Upper lobe of right lung (tissue), 1 donor: Measurements from ENCODE around the gene MLIP. TPM values are rescaled to one million over a fixed set of nuclear protein-coding genes. Genes with fewer than 3 reads are reported as not detected.

Source experiments
- ATAC-seq: fragments of 200-7000 bp; cut with Tn5 transposase; one replicate; pipeline ENCODE4 v1.9.1; 2020; ENCODE audit warnings: mild to moderate bottlenecking, moderate library complexity
- DNase-seq: peaks from one replicate; pipeline ENCODE4 v3.0.0-alpha.2; 2020
- H3K27ac ChIP-seq: fragments of 200-600 bp; one replicate; pipeline ENCODE4 v1.8.0; 2022
- H3K27me3 ChIP-seq: fragments of 200-600 bp; one replicate; pipeline ENCODE4 v1.8.0; 2022; ENCODE audit warnings: mild to moderate bottlenecking
- H3K36me3 ChIP-seq: fragments of 200-600 bp; one replicate; pipeline ENCODE4 v1.8.0; 2022
- H3K4me1 ChIP-seq: fragments of 200-600 bp; one replicate; pipeline ENCODE4 v1.8.0; 2022
- H3K4me3 ChIP-seq: fragments of 200-600 bp; one replicate; pipeline ENCODE4 v1.8.0; 2022; ENCODE audit warnings: mild to moderate bottlenecking
- H3K9me3 ChIP-seq: fragments of 200-600 bp; one replicate; pipeline ENCODE4 v1.8.0; 2022
- intact Hi-C: fragments of 100-400 bp; cut with DNase I; formaldehyde crosslinking; loops from one replicate; pipeline ENCODE4 v1.11.0; 2022
- total RNA-seq: library from RNA; stranded (reverse); fragmentation: NEBNext Ultra II Directional; extraction: Animal tissue kit (Norgen Biotek cat#: 25700); gene quantifications from one replicate; pipeline ENCODE4 v1.2.1, GENCODE V29; 2021
- TF ChIP-seq, protein P1 (sequence below): fragments of 200-600 bp; IDR thresholded peaks from one replicate; pipeline ENCODE4 v1.8.0; 2022; ENCODE audit warnings: antibody characterized with exemption
- donor health status: DM: no; HTN: yes; CAD: no; lungs with severe emphysema.

The MLIP gene
- total RNA-seq, 1 donor from 2014 or later, result 0.20 TPM

DNA sequence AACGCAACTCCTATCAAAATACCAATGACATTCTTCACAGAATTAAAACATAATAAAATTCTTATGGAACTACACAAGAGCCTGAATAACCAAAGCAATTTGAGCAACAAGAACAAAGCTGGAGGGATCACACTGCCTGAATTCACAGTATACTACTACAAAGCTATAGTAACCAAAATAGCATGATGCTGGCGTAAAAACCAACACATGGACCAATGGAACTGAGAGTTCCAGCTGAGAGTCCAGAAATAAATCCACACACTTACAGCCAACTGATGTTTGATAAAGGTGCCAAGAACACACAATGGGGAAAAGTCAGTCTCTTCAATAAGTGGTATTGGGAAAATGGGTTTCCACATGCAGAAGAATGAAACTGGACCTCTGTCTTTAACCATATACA, 6.9 kb downstream of the MLIP start:
- intact Hi-C loops, result no loop called here
- ATAC-seq (no peak), DNase-seq (no peak)
- Histone ChIP-seq H3K4me1 (no peaks in the 10 kb centered on the region), H3K27ac (no peak overlapping the region), H3K9me3 (no peaks in the 10 kb centered on the region), H3K4me3 (no peak overlapping the region), H3K36me3 (no peaks in the 10 kb centered on the region), H3K27me3 (no peaks in the 10 kb centered on the region)
- TF ChIP-seq, protein P1, sequence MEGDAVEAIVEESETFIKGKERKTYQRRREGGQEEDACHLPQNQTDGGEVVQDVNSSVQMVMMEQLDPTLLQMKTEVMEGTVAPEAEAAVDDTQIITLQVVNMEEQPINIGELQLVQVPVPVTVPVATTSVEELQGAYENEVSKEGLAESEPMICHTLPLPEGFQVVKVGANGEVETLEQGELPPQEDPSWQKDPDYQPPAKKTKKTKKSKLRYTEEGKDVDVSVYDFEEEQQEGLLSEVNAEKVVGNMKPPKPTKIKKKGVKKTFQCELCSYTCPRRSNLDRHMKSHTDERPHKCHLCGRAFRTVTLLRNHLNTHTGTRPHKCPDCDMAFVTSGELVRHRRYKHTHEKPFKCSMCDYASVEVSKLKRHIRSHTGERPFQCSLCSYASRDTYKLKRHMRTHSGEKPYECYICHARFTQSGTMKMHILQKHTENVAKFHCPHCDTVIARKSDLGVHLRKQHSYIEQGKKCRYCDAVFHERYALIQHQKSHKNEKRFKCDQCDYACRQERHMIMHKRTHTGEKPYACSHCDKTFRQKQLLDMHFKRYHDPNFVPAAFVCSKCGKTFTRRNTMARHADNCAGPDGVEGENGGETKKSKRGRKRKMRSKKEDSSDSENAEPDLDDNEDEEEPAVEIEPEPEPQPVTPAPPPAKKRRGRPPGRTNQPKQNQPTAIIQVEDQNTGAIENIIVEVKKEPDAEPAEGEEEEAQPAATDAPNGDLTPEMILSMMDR, result no peak

DNA sequence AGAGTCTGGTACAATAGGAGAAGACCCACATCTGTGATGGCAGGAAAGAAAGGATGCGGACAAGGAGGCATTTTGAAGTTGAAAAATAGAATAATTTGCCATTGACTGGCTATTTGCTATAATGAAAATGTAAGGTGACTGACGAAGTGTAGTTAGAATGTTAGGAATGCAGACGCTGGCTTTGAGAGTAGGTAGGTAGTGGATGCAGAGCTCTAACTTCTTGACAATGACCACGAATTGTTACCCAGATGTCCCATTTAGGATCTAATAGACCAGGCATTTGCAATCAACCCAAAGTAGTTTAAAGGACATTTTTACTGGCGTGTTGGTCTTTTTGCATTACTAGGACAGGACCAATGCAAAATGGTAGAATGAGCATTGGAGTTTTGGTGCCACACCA, 14.2 kb downstream of the MLIP start:
- TF ChIP-seq, protein P1, result no peak
- intact Hi-C loops, result no loop called here
- Histone ChIP-seq H3K36me3 (no peaks in the 10 kb centered on the region), H3K27me3 (no peaks in the 10 kb centered on the region), H3K4me1 (no peaks in the 10 kb centered on the region), H3K27ac (no peak overlapping the region), H3K9me3 (no peaks in the 10 kb centered on the region), H3K4me3 (no peak overlapping the region)
- ATAC-seq (no peak), DNase-seq (no peak)

DNA sequence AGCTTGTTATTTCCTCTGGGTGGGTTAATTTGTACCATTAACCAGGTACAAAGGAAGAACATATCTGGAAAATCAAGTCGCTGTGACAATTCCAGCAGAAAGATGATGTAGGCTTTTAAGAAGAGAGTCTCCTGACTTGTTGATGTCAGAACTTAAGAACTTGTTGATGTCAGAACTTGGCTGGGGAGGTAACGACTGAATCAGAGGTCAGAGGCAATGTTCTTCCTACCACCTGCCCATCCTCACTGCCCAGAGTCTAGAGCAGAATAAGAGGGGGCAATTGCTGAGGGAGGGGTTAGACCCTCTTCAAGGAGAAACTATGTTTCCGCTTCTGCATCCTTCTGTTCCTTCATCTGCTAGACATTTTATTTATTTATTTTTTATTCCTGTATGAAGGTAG, 18.9 kb downstream of the MLIP start:
- Histone ChIP-seq H3K4me3 (no peak overlapping the region), H3K9me3 (no peaks in the 10 kb centered on the region), H3K27me3 (no peaks in the 10 kb centered on the region), H3K27ac (no peak overlapping the region), H3K36me3 (no peaks in the 10 kb centered on the region), H3K4me1 (no peaks in the 10 kb centered on the region)
- DNase-seq (no peak), ATAC-seq (no peak)
- TF ChIP-seq, protein P1, result no peak
- intact Hi-C loops, result no loop called here

DNA sequence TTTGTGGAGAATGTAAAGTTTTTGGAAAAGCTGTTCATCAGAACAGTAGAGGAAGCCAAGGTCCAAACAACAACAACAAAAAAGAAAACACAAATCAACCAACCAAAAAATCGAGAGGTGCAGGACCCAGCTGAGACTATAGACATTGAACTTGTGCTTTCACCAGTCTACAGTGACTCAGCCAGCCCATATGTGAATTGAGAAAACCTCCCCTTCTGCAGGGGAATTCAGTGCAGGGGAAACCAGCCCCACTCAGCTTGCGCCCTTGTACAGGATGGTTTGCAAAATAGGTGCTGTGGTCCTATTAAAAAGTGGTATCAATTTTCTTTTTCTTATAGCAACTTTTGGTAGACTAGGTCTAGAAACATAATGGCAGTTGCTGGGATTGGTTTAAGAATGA, 21.3 kb downstream of the MLIP start:
- ATAC-seq (no peak), DNase-seq (no peak)
- H3K27ac ChIP-seq, result no peak overlapping the region
- H3K9me3 ChIP-seq, result no peaks in the 10 kb centered on the region
- no peaks in the 10 kb centered on the region for H3K4me1 ChIP-seq
- H3K4me3 ChIP-seq, result no peak overlapping the region
- intact Hi-C loops, result no loop called here
- TF ChIP-seq, protein P1, result no peak
- no peaks in the 10 kb centered on the region for H3K36me3 ChIP-seq
- H3K27me3 ChIP-seq, result no peaks in the 10 kb centered on the region

DNA sequence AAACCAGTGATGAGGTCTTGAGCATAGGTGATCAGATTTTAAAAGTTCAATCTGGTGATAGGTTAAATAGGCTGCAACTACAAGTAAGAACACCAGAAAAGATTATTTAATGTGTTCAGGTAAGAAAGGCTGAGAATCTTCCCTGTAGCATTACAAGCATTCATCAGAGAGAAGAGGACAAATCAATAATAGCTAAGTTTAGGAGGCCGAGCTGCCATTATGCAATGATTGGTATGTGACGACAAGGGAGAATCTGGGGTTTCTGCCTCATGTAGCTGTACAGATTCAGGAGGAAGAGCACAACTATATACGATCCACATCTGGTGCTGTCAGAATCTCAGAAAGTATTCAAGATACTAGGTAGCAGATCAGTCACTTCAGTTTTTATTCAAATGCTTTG, 21.9 kb downstream of the MLIP start:
- H3K4me1 ChIP-seq, result no peaks in the 10 kb centered on the region

DNA sequence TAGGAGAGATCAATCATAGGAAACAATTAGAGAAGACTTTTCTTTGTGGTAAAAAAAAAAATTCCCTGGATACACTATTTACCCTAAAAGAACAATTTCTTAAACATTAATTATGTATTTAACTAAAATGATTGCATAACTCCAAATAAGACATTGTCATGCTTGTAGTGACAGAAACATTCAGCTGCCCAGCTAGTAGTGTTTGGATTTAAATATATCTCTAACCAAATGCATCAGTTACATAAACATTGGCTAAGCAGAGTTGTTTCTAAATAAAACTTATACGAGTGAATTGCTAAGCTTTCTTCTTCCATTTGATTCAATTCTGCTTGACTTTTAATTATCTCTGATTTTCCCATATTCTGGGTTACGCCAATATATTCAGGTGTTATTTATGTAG, 23.7 kb downstream of the MLIP start:
- TF ChIP-seq, protein P1, result no peak
- DNase-seq, result no peak
- Histone ChIP-seq H3K9me3 (no peaks in the 10 kb centered on the region), H3K4me3 (no peak overlapping the region), H3K4me1 (no peaks in the 10 kb centered on the region), H3K36me3 (no peaks in the 10 kb centered on the region), H3K27me3 (no peaks in the 10 kb centered on the region), H3K27ac (no peak overlapping the region)
- intact Hi-C loops, result no loop called here
- no peak for ATAC-seq

More for the DNA sequence above, 21.9 kb downstream of the MLIP start:
- TF ChIP-seq, protein P1, result no peak
- Histone ChIP-seq H3K27me3 (no peaks in the 10 kb centered on the region), H3K9me3 (no peaks in the 10 kb centered on the region), H3K36me3 (no peaks in the 10 kb centered on the region), H3K4me3 (no peak overlapping the region), H3K27ac (no peak overlapping the region)
- intact Hi-C loops, result no loop called here
- no peak for ATAC-seq
- no peak for DNase-seq
